ENCODE data around the gene GSPT1.
"Not testable (repeated sequence)": the region's sequence is repeated elsewhere in the genome, so short reads cannot be mapped to it uniquely, and the experiment has no call there.

GSPT1 gene

DNA sequence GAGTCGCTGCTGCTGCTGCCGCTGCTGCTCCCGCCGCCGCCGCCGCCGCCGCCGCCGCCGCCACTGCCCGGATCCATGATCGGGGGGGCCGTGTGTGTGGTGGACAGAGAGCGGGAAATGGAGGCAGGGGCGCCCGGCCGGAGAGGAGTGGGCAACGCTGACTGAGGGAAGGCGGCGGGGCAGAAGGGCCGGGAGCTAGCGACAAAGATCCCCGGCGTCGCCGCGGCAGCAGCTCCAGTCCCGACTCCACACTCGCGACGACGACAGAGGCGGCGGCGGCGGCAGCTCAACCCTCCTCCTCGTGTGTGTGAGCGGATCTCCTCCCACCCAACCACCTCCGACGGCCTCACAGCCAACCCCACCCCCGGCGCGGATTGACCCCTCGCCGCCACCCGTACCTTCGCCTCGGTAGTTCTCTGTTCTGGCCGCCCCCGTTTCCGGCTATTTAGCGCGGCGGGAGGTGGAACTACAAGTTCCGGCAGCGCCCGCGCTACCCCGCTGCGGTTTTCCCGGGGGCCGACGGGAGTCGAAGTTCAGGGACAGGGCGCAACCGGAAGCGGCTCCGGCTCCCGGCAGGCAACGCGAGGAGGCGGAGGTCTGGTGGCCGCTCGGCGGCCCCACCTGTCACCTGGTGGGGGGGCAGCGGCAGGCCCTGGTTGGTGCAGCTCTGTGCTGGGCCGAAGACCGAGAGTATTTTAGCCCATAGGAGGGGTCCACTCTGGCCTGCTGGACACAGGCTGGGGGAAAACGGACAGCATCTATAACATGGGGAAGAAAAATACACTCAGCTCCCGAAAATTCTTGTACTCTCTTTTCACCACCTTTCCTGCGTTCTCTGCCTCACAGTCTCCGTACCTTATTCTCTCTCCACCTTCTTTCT lies at the start of gene GSPT1:
Gene GSPT1, minus strand, starts transcription at position 313 of the 880 bp plus-strand sequence. Its CDS starts 236 bp downstream, at position 77.
- H3K4me1 ChIP-seq (ENCODE audit: insufficient read depth, low read length, poor library complexity, severe bottlenecking) = peaks cover 17% of the 10 kb centered on the region
- peak within 1 kb of the TSS; percentile 78 for H3K4me2 ChIP-seq (ENCODE audit: low read depth, low read length, poor library complexity, severe bottlenecking)
- peak within 1 kb of the TSS; percentile 94 for H2AFZ ChIP-seq (ENCODE audit: low read length)
- no peaks in the 10 kb centered on the region for H3F3A ChIP-seq (ENCODE audit: low read depth)
- peaks cover 45% of the 10 kb centered on the region for H3K79me2 ChIP-seq (ENCODE audit: insufficient read depth, low read length)
- peak within 1 kb of the TSS; percentile 77 for H3K4me3 ChIP-seq (ENCODE audit: low read length, poor library complexity, severe bottlenecking)
- no peaks in the 10 kb centered on the region for H3K9me3 ChIP-seq (ENCODE audit: insufficient read depth, low read depth, low read length)
- peak within 1 kb of the TSS; percentile 74 for H3K9ac ChIP-seq (ENCODE audit: low read depth, low read length, poor library complexity, severe bottlenecking)
- no peaks in the 10 kb centered on the region for H3K27me3 ChIP-seq (ENCODE audit: insufficient read depth, low read length, poor library complexity, severe bottlenecking)
- H3K36me3 ChIP-seq (ENCODE audit: insufficient read depth, low read length) = no peaks in the 10 kb centered on the region
- H3K9me2 ChIP-seq (replicated peaks; ENCODE audit: low read depth, low read length) = no peaks in the 10 kb centered on the region
- TF ChIP-seq EZH2phosphoT487 (IDR thresholded peaks at IDR 0.05; ENCODE audit: borderline replicate concordance) = no peak
- TF ChIP-seq, protein P1, sequence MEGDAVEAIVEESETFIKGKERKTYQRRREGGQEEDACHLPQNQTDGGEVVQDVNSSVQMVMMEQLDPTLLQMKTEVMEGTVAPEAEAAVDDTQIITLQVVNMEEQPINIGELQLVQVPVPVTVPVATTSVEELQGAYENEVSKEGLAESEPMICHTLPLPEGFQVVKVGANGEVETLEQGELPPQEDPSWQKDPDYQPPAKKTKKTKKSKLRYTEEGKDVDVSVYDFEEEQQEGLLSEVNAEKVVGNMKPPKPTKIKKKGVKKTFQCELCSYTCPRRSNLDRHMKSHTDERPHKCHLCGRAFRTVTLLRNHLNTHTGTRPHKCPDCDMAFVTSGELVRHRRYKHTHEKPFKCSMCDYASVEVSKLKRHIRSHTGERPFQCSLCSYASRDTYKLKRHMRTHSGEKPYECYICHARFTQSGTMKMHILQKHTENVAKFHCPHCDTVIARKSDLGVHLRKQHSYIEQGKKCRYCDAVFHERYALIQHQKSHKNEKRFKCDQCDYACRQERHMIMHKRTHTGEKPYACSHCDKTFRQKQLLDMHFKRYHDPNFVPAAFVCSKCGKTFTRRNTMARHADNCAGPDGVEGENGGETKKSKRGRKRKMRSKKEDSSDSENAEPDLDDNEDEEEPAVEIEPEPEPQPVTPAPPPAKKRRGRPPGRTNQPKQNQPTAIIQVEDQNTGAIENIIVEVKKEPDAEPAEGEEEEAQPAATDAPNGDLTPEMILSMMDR (conservative IDR thresholded peaks at IDR 0.05; ENCODE audit: low read length) = no peak
- H4K20me1 ChIP-seq (ENCODE audit: insufficient read depth, low read length, poor library complexity, severe bottlenecking) = peaks cover 33% of the 10 kb centered on the region

GRCh38 chr16:11964761-11965551 lies 49.2 kb upstream of the GSPT1 start, which contains the start of gene TNFRSF17:
Gene TNFRSF17, plus strand, starts transcription at chr16:11965210. Its CDS starts 115 bp downstream, at chr16:11965325.
- H3K9ac ChIP-seq (ENCODE audit: low read depth, low read length, poor library complexity, severe bottlenecking) = no peak within 1 kb of the TSS

GRCh38 chr16:11963706-11964105 lies 48.0 kb upstream of the GSPT1 start:
- H4K20me1 ChIP-seq (ENCODE audit: insufficient read depth, low read length, poor library complexity, severe bottlenecking) = no peaks in the 10 kb centered on the region
- H3K9ac ChIP-seq (ENCODE audit: low read depth, low read length, poor library complexity, severe bottlenecking) = no peak overlapping the region
- H3K4me1 ChIP-seq (ENCODE audit: insufficient read depth, low read length, poor library complexity, severe bottlenecking) = no peaks in the 10 kb centered on the region
- no peaks in the 10 kb centered on the region for H3F3A ChIP-seq (ENCODE audit: low read depth)
- H3K4me3 ChIP-seq (ENCODE audit: low read length, poor library complexity, severe bottlenecking) = no peak overlapping the region
- no peaks in the 10 kb centered on the region for H3K36me3 ChIP-seq (ENCODE audit: insufficient read depth, low read length)
- no peak overlapping the region for H3K4me2 ChIP-seq (ENCODE audit: low read depth, low read length, poor library complexity, severe bottlenecking)
- no peaks in the 10 kb centered on the region for H3K9me3 ChIP-seq (ENCODE audit: insufficient read depth, low read depth, low read length)
- TF ChIP-seq EZH2phosphoT487 (IDR thresholded peaks at IDR 0.05; ENCODE audit: borderline replicate concordance) = no peak
- TF ChIP-seq, protein P1 (conservative IDR thresholded peaks at IDR 0.05; ENCODE audit: low read length) = no peak
- H2AFZ ChIP-seq (ENCODE audit: low read length) = no peak overlapping the region
- H3K9me2 ChIP-seq (replicated peaks; ENCODE audit: low read depth, low read length) = no peaks in the 10 kb centered on the region
- no peaks in the 10 kb centered on the region for H3K79me2 ChIP-seq (ENCODE audit: insufficient read depth, low read length)
- H3K27me3 ChIP-seq (ENCODE audit: insufficient read depth, low read length, poor library complexity, severe bottlenecking) = no peaks in the 10 kb centered on the region

More at GRCh38 chr16:11964761-11965551, 49.2 kb upstream of the GSPT1 start, which contains the start of gene TNFRSF17:
- no peaks in the 10 kb centered on the region for H3K27me3 ChIP-seq (ENCODE audit: insufficient read depth, low read length, poor library complexity, severe bottlenecking)
- H3K4me3 ChIP-seq (ENCODE audit: low read length, poor library complexity, severe bottlenecking) = no peak within 1 kb of the TSS
- no peaks in the 10 kb centered on the region for H3K79me2 ChIP-seq (ENCODE audit: insufficient read depth, low read length)
- TF ChIP-seq, protein P1 (conservative IDR thresholded peaks at IDR 0.05; ENCODE audit: low read length) = no peak
- no peak for TF ChIP-seq EZH2phosphoT487 (IDR thresholded peaks at IDR 0.05; ENCODE audit: borderline replicate concordance)
- no peaks in the 10 kb centered on the region for H3K9me2 ChIP-seq (replicated peaks; ENCODE audit: low read depth, low read length)
- H3K4me1 ChIP-seq (ENCODE audit: insufficient read depth, low read length, poor library complexity, severe bottlenecking) = no peaks in the 10 kb centered on the region
- no peak within 1 kb of the TSS for H2AFZ ChIP-seq (ENCODE audit: low read length)
- H4K20me1 ChIP-seq (ENCODE audit: insufficient read depth, low read length, poor library complexity, severe bottlenecking) = no peaks in the 10 kb centered on the region
- H3F3A ChIP-seq (ENCODE audit: low read depth) = no peaks in the 10 kb centered on the region
- H3K36me3 ChIP-seq (ENCODE audit: insufficient read depth, low read length) = no peaks in the 10 kb centered on the region
- H3K4me2 ChIP-seq (ENCODE audit: low read depth, low read length, poor library complexity, severe bottlenecking) = no peak within 1 kb of the TSS
- no peaks in the 10 kb centered on the region for H3K9me3 ChIP-seq (ENCODE audit: insufficient read depth, low read depth, low read length)

- H3K27me3 ChIP-seq (ENCODE audit: insufficient read depth, low read length, poor library complexity, severe bottlenecking); H3K79me2 ChIP-seq (ENCODE audit: insufficient read depth, low read length); H3K9me3 ChIP-seq (ENCODE audit: insufficient read depth, low read depth, low read length); H3K9ac ChIP-seq (ENCODE audit: low read depth, low read length, poor library complexity, severe bottlenecking); H3K36me3 ChIP-seq (ENCODE audit: insufficient read depth, low read length); H3K9me2 ChIP-seq (replicated peaks; ENCODE audit: low read depth, low read length); H3K4me2 ChIP-seq (ENCODE audit: low read depth, low read length, poor library complexity, severe bottlenecking); H3F3A ChIP-seq (ENCODE audit: low read depth); H3K4me3 ChIP-seq (ENCODE audit: low read length, poor library complexity, severe bottlenecking); H2AFZ ChIP-seq (ENCODE audit: low read length); H4K20me1 ChIP-seq (ENCODE audit: insufficient read depth, low read length, poor library complexity, severe bottlenecking); H3K4me1 ChIP-seq (ENCODE audit: insufficient read depth, low read length, poor library complexity, severe bottlenecking): not testable (repeated sequence)
These were observed 47.2 kb upstream of the GSPT1 start for GRCh38 chr16:11962978-11963377.

DNA sequence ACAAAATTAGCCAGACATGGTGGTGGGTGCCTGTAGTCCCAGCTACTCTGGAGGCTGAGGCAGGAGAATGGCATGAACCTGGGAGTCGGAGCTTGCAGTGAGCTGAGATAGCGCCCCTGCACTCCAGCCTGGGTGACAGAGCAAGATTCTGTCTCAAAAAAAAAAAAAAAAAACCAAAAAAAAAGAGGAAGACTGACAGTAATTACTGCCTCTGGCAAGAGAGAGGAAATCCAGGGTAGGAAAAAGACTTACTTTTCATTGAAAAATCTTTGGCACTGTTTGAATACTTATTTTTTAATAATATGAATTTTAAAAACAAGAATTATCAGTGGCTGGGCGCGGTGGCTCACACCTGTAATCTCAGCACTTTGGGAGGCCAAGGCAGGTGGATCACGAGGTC lies 46.7 kb upstream of the GSPT1 start:
- not testable (repeated sequence) for H3K4me1 ChIP-seq (ENCODE audit: insufficient read depth, low read length, poor library complexity, severe bottlenecking); H3K9me2 ChIP-seq (replicated peaks; ENCODE audit: low read depth, low read length); H3K79me2 ChIP-seq (ENCODE audit: insufficient read depth, low read length); H3K27me3 ChIP-seq (ENCODE audit: insufficient read depth, low read length, poor library complexity, severe bottlenecking); H3K4me2 ChIP-seq (ENCODE audit: low read depth, low read length, poor library complexity, severe bottlenecking); H3K4me3 ChIP-seq (ENCODE audit: low read length, poor library complexity, severe bottlenecking); H2AFZ ChIP-seq (ENCODE audit: low read length); H3K9ac ChIP-seq (ENCODE audit: low read depth, low read length, poor library complexity, severe bottlenecking); H3K36me3 ChIP-seq (ENCODE audit: insufficient read depth, low read length); H3K9me3 ChIP-seq (ENCODE audit: insufficient read depth, low read depth, low read length); H4K20me1 ChIP-seq (ENCODE audit: insufficient read depth, low read length, poor library complexity, severe bottlenecking); H3F3A ChIP-seq (ENCODE audit: low read depth)
